Hepatocyte (in vitro differentiated cells): ENCODE results near the gene PPP3CA.

Source experiments
- CTCF ChIP-seq: fragments of 200-600 bp; sonication (generic); IDR thresholded peaks from 2 replicates; pipeline ENCODE4 v1.5.1; 2016; ENCODE audit warnings: antibody characterized with exemption, mild to moderate bottlenecking; ENCODE audit not compliant: poor library complexity
- EZH2 ChIP-seq: fragments of 200-600 bp; sonication (generic); IDR thresholded peaks from 2 replicates; pipeline ENCODE4 v1.6.1; 2016; ENCODE audit warnings: antibody characterized with exemption, mild to moderate bottlenecking, borderline replicate concordance
- EZH2phosphoT487 ChIP-seq: fragments of 200-600 bp; sonication (generic); IDR thresholded peaks from one replicate; pipeline ENCODE4 v1.6.1; 2018; ENCODE audit warnings: antibody characterized with exemption, mild to moderate bottlenecking, low read depth, moderate library complexity; ENCODE audit not compliant: unreplicated experiment, severe bottlenecking

GRCh38 chr4:101322743-101323142, 24.6 kb downstream of the PPP3CA start:
- TF ChIP-seq CTCF (no peak), EZH2 (no peak), EZH2phosphoT487 (no peak)
